ENCODE measurements around the gene DVL1. TPM values are rescaled to one million over a fixed set of nuclear protein-coding genes. Genes with fewer than 3 reads are reported as not detected.
A peak's percentile ranks its signal among the peaks of the same experiment; 100 is the strongest.

Gene DVL1
- total RNA-seq, 1 experiment from 2014 or later, result 71.0 TPM

DNA sequence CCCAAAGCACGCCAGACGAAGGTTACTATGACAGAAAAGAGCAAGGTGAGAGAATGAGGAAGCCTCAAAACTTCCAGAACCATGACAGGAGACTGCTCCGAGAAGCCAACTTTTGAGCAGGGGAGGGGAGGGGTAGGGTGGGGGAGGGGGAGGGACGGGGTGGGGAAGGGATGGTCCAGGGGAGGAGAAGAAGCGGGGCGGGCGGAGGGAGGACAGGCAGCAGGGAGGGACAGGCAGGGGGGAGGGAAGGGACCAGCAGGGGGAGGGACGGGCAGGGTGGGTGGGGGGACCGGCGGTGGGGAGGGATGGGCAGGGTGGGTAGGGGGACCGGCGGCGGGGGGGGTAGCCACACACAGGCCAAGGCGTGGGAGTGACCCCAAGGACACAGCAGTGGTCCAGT, 26.8 kb downstream of the DVL1 start:
- Histone ChIP-seq H3K4me1 (ENCODE audit: insufficient read depth, low read length) (no peaks in the 10 kb centered on the region), H2BK12ac (ENCODE audit: insufficient read length, low read depth, low read length) (no peak overlapping the region), H3K14ac (ENCODE audit: insufficient read depth, low read length) (no peak overlapping the region), H3K79me1 (ENCODE audit: insufficient read depth, low read depth, low read length, poor library complexity, severe bottlenecking) (peaks cover 8% of the 10 kb centered on the region), H2BK20ac (ENCODE audit: low read depth, low read length, poor library complexity, severe bottlenecking) (no peak overlapping the region), H3K4me2 (ENCODE audit: insufficient read depth, insufficient read length, low read length) (no peak overlapping the region), H4K91ac (ENCODE audit: insufficient read length, low read depth, low read length) (no peak overlapping the region), H3K27ac (ENCODE audit: insufficient read length, low read depth, low read length) (no peak overlapping the region), H4K20me1 (ENCODE audit: control insufficient read depth, insufficient read depth, insufficient read length) (peaks cover 5% of the 10 kb centered on the region), H3K18ac (ENCODE audit: insufficient read length, low read depth, low read length) (no peak overlapping the region), H3K9me3 (ENCODE audit: control insufficient read depth, low read depth, low read length) (no peaks in the 10 kb centered on the region), H4K5ac (ENCODE audit: insufficient read length, low read depth, low read length) (no peak overlapping the region), H2BK120ac (ENCODE audit: low read depth, low read length, poor library complexity, severe bottlenecking) (no peak overlapping the region), H3K56ac (ENCODE audit: insufficient read length, low read depth, low read length) (no peak overlapping the region), H2BK15ac (ENCODE audit: low read depth, low read length) (no peak overlapping the region), H3K23ac (ENCODE audit: insufficient read length, low read depth, low read length) (no peak overlapping the region), H3K23me2 (ENCODE audit: insufficient read length, low read depth, low read length, poor library complexity, severe bottlenecking) (peaks cover 8% of the 10 kb centered on the region), H2AK5ac (ENCODE audit: insufficient read length, low read length) (no peak overlapping the region), H2AFZ (ENCODE audit: low read length) (no peak overlapping the region), H3T11ph (ENCODE audit: low read length) (no peak overlapping the region), H3K27me3 (ENCODE audit: insufficient read depth, low read length) (no peaks in the 10 kb centered on the region), H3K4ac (ENCODE audit: low read depth, low read length) (no peak overlapping the region), H3K9ac (ENCODE audit: extremely low read depth, insufficient read length, low read length) (no peak overlapping the region), H2BK5ac (ENCODE audit: insufficient read length, low read length) (no peak overlapping the region), H4K8ac (replicated peaks; ENCODE audit: insufficient read length, low read depth, low read length) (no peak overlapping the region), H3K79me2 (ENCODE audit: insufficient read depth, low read length) (peaks cover 17% of the 10 kb centered on the region; the same call in 1 of the 2 replicates)
- Mint-ChIP-seq H3K9me3 (no peaks in the 10 kb centered on the region), H3K36me3 (ENCODE audit: insufficient read depth in 1 of 3, low read depth in 3 of 3) (peaks cover 13 to 37% (median 32%) of the 10 kb centered on the region in 3 experiments; a peak in 6 of 7 replicates), H3K4me3 (peak overlapping the region; percentile 71 to 80), H3K27me3 (ENCODE audit: low read depth) (no peaks in the 10 kb centered on the region), H3K27ac (peak overlapping the region in 1 of 3 experiments; percentile 78; a peak in 1 of 7 replicates), H3K4me1 (peaks cover 2 to 14% of the 10 kb centered on the region in 2 experiments)
- no CpG with 5 or more reads among the region's 14 CpGs for WGBS (ENCODE audit: extremely low coverage, insufficient read length, low lambda C conversion rate)
- TF ChIP-seq, protein P1, sequence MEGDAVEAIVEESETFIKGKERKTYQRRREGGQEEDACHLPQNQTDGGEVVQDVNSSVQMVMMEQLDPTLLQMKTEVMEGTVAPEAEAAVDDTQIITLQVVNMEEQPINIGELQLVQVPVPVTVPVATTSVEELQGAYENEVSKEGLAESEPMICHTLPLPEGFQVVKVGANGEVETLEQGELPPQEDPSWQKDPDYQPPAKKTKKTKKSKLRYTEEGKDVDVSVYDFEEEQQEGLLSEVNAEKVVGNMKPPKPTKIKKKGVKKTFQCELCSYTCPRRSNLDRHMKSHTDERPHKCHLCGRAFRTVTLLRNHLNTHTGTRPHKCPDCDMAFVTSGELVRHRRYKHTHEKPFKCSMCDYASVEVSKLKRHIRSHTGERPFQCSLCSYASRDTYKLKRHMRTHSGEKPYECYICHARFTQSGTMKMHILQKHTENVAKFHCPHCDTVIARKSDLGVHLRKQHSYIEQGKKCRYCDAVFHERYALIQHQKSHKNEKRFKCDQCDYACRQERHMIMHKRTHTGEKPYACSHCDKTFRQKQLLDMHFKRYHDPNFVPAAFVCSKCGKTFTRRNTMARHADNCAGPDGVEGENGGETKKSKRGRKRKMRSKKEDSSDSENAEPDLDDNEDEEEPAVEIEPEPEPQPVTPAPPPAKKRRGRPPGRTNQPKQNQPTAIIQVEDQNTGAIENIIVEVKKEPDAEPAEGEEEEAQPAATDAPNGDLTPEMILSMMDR (conservative IDR thresholded peaks at IDR 0.05), result no peak
- DNase-seq, result no peak
